GM12865 (cell line): Measurements from ENCODE around the gene MADCAM1.

Source experiments
- DNase-seq: peaks from one replicate; pipeline ENCODE4 v3.0.0; 2010; ENCODE audit warnings: low read depth
- H3K4me3 ChIP-seq: 2 replicates; pipeline ENCODE4 v1.5.1; 2011; ENCODE audit warnings: mild to moderate bottlenecking, low read depth, low read length, control low read depth
- TF ChIP-seq, protein P1 (sequence below): IDR thresholded peaks from 2 replicates; pipeline ENCODE4 v1.5.1; 2011; ENCODE audit warnings: low read length, control low read depth, low read depth, inconsistent platforms; ENCODE audit not compliant: insufficient read depth; ENCODE audit errors: missing control alignments

Gene MADCAM1

DNA sequence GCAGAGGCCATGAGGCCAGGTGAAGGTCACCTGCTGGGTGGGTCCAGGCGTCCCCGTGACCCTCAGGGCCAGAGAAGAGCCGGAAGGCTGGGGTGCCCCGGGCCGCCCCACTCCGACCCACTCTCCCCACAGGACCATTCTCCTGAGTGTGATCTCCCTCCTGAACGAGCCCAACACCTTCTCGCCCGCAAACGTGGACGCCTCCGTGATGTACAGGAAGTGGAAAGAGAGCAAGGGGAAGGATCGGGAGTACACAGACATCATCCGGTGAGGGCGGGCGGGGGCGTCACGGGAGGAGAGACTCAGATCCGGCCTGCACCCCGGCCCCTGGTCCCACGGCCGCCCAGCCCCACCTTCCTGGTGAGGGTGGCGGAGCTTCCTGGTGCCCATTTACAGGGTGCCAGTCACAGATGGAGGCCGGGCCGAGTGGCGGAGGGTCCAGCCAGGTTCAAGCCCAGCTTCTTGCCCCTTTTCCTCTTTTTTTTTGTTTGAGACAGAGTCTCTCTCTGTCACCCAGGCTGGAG, 40.7 kb downstream of the MADCAM1 start:
- TF ChIP-seq, protein P1, sequence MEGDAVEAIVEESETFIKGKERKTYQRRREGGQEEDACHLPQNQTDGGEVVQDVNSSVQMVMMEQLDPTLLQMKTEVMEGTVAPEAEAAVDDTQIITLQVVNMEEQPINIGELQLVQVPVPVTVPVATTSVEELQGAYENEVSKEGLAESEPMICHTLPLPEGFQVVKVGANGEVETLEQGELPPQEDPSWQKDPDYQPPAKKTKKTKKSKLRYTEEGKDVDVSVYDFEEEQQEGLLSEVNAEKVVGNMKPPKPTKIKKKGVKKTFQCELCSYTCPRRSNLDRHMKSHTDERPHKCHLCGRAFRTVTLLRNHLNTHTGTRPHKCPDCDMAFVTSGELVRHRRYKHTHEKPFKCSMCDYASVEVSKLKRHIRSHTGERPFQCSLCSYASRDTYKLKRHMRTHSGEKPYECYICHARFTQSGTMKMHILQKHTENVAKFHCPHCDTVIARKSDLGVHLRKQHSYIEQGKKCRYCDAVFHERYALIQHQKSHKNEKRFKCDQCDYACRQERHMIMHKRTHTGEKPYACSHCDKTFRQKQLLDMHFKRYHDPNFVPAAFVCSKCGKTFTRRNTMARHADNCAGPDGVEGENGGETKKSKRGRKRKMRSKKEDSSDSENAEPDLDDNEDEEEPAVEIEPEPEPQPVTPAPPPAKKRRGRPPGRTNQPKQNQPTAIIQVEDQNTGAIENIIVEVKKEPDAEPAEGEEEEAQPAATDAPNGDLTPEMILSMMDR: no peak
- no peak overlapping the region for H3K4me3 ChIP-seq
- no peak for DNase-seq

DNA sequence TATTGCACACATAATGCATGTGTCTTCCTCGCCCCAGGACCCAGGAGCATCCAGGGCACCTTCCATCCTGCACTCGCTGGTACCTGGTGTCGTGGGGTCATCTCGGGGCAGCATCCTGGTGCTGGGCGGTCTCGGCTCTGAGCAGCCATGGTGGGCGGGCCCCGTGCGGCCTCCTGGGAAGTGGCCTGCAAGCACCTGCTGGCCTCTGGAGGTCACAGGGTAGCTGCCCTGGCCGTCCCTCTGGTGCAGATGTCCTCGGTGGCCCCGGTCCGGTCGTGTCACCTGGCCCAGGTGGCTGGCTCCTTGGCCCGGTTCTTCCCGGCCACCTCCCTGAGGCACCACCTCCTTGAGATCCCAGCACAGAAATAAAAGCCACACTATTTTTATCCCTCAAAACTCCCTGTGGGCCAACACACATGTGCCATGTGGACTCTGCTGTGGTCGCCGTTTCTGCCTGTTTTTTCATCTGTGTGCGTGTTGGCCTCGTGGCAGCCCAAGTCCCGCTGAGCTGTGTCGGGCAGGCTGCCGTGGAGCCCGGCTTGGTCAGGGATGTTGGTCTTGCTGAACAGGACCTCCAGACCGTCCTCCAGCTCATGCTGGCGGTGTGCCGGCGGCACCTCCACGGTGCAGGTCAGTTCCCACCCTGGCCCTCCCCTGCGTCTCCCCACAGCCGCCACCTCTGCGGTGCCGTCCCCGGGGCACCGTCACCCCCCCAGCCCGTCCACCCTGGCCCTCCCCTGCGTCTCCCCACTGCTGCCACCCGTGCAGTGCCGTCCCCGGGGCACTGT, 42.5 kb downstream of the MADCAM1 start:
- DNase-seq: no peak
- TF ChIP-seq, protein P1: no peak
- no peak overlapping the region for H3K4me3 ChIP-seq

DNA sequence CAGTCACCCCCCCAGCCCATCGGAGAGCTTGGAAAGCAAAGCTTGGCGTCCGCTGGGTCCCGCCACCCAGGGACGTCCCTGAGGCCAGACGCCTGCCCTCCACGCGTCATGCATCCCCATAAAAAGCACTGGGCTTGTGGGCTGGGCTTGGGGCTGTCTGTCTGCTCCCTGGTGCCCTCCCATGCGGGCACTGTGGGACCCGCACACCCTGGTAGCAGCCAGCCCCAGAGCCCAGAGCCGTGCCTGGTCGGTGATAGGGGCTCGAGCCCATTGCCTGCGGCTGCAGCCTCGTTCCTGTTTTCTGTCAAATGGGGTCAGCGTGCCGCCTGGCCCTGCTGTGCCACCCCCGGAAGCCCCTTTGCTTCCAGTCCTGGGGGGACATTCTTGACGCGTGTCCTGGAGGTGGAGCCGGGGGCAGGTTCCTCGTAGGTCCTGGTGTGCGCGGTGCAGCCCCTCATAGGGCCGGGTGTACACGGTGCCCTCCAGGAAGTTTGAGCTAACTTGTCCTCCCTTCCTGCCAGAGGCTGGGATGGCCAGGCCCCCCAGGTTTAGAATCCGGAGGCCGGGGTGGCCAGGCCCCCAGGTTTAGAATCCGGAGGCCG, 43.2 kb downstream of the MADCAM1 start:
- DNase-seq: no peak
- no peak overlapping the region for H3K4me3 ChIP-seq
- TF ChIP-seq, protein P1: no peak

DNA sequence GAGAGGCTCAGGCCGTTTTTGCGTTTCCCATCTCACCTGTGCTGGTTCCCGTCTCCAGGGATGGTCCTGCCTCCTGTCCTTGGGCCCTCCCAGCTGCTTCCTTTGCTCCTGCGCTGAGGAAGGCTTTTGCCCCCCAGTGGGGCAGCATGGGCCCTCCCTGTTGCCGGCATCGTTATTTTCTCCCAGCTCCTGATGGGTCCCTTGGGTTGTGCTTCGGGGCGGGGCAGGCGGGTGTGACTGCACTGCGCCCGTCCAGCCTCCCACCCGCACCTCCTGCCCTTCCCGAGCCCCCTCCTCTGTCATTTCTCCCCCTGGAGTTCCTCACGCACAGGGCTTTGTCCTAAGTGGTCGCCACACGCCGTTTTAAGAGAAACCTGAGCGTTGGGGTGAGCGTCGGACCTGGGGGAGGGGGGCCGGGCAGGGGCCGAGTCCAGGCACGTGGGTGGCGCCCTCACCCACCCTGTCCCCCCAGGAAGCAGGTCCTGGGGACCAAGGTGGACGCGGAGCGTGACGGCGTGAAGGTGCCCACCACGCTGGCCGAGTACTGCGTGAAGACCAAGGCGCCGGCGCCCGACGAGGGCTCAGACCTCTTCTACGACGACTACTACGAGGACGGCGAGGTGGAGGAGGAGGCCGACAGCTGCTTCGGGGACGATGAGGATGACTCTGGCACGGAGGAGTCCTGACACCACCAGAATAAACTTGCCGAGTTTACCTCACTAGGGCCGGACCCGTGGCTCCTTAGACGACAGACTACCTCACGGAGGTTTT, 44.8 kb downstream of the MADCAM1 start:
- no peak for DNase-seq
- H3K4me3 ChIP-seq: no peak overlapping the region

DNA sequence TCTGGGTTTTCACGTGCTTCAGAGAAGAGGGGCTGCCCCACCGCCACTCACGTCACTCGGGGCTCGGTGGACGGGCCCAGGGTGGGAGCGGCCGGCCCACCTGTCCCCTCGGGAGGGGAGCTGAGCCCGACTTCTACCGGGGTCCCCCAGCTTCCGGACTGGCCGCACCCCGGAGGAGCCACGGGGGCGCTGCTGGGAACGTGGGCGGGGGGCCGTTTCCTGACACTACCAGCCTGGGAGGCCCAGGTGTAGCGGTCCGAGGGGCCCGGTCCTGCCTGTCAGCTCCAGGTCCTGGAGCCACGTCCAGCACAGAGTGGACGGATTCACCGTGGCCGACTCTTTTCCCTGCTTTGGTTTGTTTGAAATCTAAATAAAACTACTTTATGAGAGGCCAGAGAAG, 45.4 kb downstream of the MADCAM1 start:
- no peak overlapping the region for H3K4me3 ChIP-seq
- TF ChIP-seq, protein P1: no peak
- no peak for DNase-seq

More for the DNA sequence above, 44.8 kb downstream of the MADCAM1 start:
- TF ChIP-seq, protein P1: no peak

DNA sequence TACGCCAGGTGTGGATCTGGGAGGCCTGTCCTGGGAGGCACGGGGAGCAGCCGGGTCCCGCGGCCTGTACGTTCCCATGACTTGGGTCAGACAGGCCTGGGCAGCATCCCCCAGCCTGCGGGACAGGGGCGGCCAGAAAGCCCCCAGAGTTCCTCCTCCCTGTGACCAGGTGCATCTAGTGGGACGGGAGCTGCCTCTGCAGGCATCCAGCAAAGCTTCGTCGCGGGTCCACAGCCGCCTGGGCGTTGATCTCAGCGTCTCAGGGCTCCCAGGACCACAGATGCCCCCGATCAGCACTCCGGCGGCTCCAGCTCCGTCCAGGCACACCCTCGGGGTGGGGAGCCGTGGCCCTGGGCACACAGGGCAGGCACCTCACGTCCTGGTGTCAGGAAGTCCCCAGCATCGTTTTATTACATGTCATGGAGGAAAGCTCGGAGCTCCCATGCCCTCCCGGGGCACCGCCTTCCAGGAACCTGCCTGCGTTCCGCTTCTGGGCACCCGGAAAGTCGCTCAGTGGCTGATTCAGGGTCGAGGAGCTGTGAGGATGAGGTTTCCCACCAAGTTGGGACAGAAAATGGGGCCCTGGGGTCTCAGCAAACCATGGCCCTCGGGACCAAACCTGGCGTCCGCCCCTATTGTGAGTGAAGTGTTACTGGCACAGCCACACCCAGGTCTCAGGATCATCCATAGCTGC, 46.0 kb downstream of the MADCAM1 start:
- TF ChIP-seq, protein P1: no peak
- DNase-seq: no peak
- no peak overlapping the region for H3K4me3 ChIP-seq
